HEK293T (cell line): Measurements from ENCODE around the gene SERHL2.

Experiments
- CTCF ChIA-PET: fragments of 350-600 bp; formaldehyde crosslinking; extraction: SDS; loops from one replicate; lab custom pipeline; 2021; ENCODE audit warnings: antibody characterized with exemption, inconsistent platforms; lab: Yijun Ruan, JAX
- POLR2A ChIA-PET: fragments of 350-600 bp; formaldehyde crosslinking; extraction: SDS; loops from one replicate; lab custom pipeline; 2020; ENCODE audit warnings: antibody characterized with exemption, inconsistent platforms; lab: Yijun Ruan, JAX
- DNase-seq: peaks from one replicate; pipeline ENCODE4 v3.0.0; 2012; ENCODE audit warnings: mixed read lengths; ENCODE audit errors: extremely low spot score
- ARNT ChIP-seq: fragments of 450-650 bp; IDR thresholded peaks from 2 replicates; pipeline ENCODE4 v1.6.1; 2017; ENCODE audit warnings: mild to moderate bottlenecking
- BHLHE40 ChIP-seq: fragments of 450-650 bp; IDR thresholded peaks from 2 replicates; pipeline ENCODE4 v1.6.1; 2016; ENCODE audit warnings: mild to moderate bottlenecking, moderate library complexity, borderline replicate concordance
- CTBP1 ChIP-seq: fragments of 450-650 bp; IDR thresholded peaks from 2 replicates; pipeline ENCODE4 v1.6.1; 2016; ENCODE audit warnings: borderline replicate concordance
- ELF4 ChIP-seq: fragments of 450-650 bp; IDR thresholded peaks from 2 replicates; pipeline ENCODE4 v1.6.1; 2017; ENCODE audit warnings: antibody characterized with exemption
- FOXA1 ChIP-seq: fragments of 450-650 bp; IDR thresholded peaks from 2 replicates; pipeline ENCODE4 v1.6.1; 2016; ENCODE audit warnings: mild to moderate bottlenecking
- FOXK2 ChIP-seq: fragments of 450-650 bp; IDR thresholded peaks from 2 replicates; pipeline ENCODE4 v1.6.1; 2016; ENCODE audit warnings: mild to moderate bottlenecking
- FOXM1 ChIP-seq: fragments of 450-650 bp; IDR thresholded peaks from 2 replicates; pipeline ENCODE4 v1.6.1; 2017; ENCODE audit warnings: mild to moderate bottlenecking, borderline replicate concordance
- HDGF ChIP-seq: fragments of 450-650 bp; IDR thresholded peaks from 2 replicates; pipeline ENCODE4 v1.6.1; 2017; ENCODE audit warnings: antibody characterized with exemption, borderline replicate concordance
- L3MBTL2 ChIP-seq: fragments of 450-650 bp; conservative IDR thresholded peaks from 2 replicates; pipeline ENCODE4 v1.6.1; 2016; ENCODE audit warnings: mild to moderate bottlenecking
- LEF1 ChIP-seq: fragments of 450-650 bp; IDR thresholded peaks from 2 replicates; pipeline ENCODE4 v1.6.1; 2017; ENCODE audit warnings: mild to moderate bottlenecking, borderline replicate concordance
- NFRKB ChIP-seq: fragments of 450-650 bp; IDR thresholded peaks from 2 replicates; pipeline ENCODE4 v1.6.1; 2016; ENCODE audit warnings: mild to moderate bottlenecking, moderate library complexity
- PKNOX1 ChIP-seq: fragments of 450-650 bp; IDR thresholded peaks from 2 replicates; pipeline ENCODE4 v1.6.1; 2016
- SP1 ChIP-seq: fragments of 450-650 bp; IDR thresholded peaks from 2 replicates; pipeline ENCODE4 v1.6.1; 2017
- SUZ12 ChIP-seq: fragments of 450-650 bp; IDR thresholded peaks from 2 replicates; pipeline ENCODE4 v1.6.1; 2016; ENCODE audit warnings: mild to moderate bottlenecking
- TARDBP ChIP-seq: fragments of 450-650 bp; IDR thresholded peaks from 2 replicates; pipeline ENCODE4 v1.6.1; 2016
- ZNF384 ChIP-seq: fragments of 450-650 bp; IDR thresholded peaks from 2 replicates; pipeline ENCODE4 v1.6.1; 2016

The SERHL2 gene

GRCh38 chr22:42620084-42620483 is 66.3 kb downstream of the SERHL2 start:
- TF ChIP-seq SUZ12 (no peak), CTBP1 (no peak), PKNOX1 (no peak), FOXA1 (no peak), HDGF (no peak), L3MBTL2 (no peak), ELF4 (no peak), TARDBP (no peak), BHLHE40 (no peak), ARNT (no peak), FOXM1 (no peak), FOXK2 (no peak), LEF1 (no peak), SP1 (no peak), ZNF384 (no peak), NFRKB (no peak)
- CTCF ChIA-PET, result interaction anchor here (1.7 kb wide), 1 partner anchor 248 kb away, joined by 4 read pairs; no protein-coding TSS in a partner anchor
- DNase-seq, result no peak
- POLR2A ChIA-PET, result no interaction called here

- DNase-seq, result peak; percentile 88
- TF ChIP-seq CTBP1, result no peak
- TF ChIP-seq ARNT, result peak; percentile 34; the same call in 1 of the 2 replicates
- ChIA-PET POLR2A (interaction anchor here (0.9 to 1.4 kb wide), 3 partner anchors 10 to 25 kb away, joined by 3 to 5 read pairs (median 4); no protein-coding TSS in a partner anchor), CTCF (interaction anchor here (0.6 to 2.6 kb wide), 15 partner anchors 11 to 1070 kb away, joined by 3 to 13 read pairs (median 4); no protein-coding TSS in a partner anchor)
Measured at GRCh38 chr22:42621505-42622002, 67.8 kb downstream of the SERHL2 start.

- DNase-seq, result no peak
- CTCF ChIA-PET, result interaction anchor here (0.5 to 2.6 kb wide), 9 partner anchors 10 to 198 kb away, joined by 3 to 13 read pairs (median 6); no protein-coding TSS in a partner anchor
- no peak for TF ChIP-seq HDGF
- no peak for TF ChIP-seq FOXM1
- no peak for TF ChIP-seq TARDBP
- TF ChIP-seq LEF1, result no peak
- TF ChIP-seq ARNT, result no peak
- no peak for TF ChIP-seq FOXA1
- TF ChIP-seq CTBP1, result no peak
- TF ChIP-seq SUZ12, result no peak
- TF ChIP-seq NFRKB, result no peak
- TF ChIP-seq BHLHE40, result no peak
- no peak for TF ChIP-seq ELF4
- no peak for TF ChIP-seq ZNF384
- TF ChIP-seq L3MBTL2, result no peak
- TF ChIP-seq SP1, result no peak
- TF ChIP-seq FOXK2, result no peak
- TF ChIP-seq PKNOX1, result no peak
- POLR2A ChIA-PET, result interaction anchor here (1.0 to 6.0 kb wide), 3 partner anchors 7 to 27 kb away, joined by 3 to 23 read pairs (median 4); partner anchors contain the start of genes CYB5R3 and POLDIP3
Measured at GRCh38 chr22:42622061-42622710, 68.4 kb downstream of the SERHL2 start.

- ChIA-PET POLR2A (interaction anchor here (1.0 to 6.0 kb wide), 2 partner anchors 9 to 26 kb away, joined by 3 to 23 read pairs; partner anchors contain the start of genes CYB5R3 and POLDIP3), CTCF (interaction anchor here (0.8 to 2.6 kb wide), 2 partner anchors 26 to 197 kb away, joined by 3 to 13 read pairs; partner anchors contain the start of gene CYB5R3)
- no peak for DNase-seq
- no peak for TF ChIP-seq L3MBTL2
- TF ChIP-seq LEF1, result no peak
- no peak for TF ChIP-seq ZNF384
- no peak for TF ChIP-seq SP1
- no peak for TF ChIP-seq HDGF
- TF ChIP-seq CTBP1, result no peak
- TF ChIP-seq SUZ12, result no peak
- no peak for TF ChIP-seq ELF4
- TF ChIP-seq NFRKB, result no peak
- TF ChIP-seq FOXM1, result no peak
- TF ChIP-seq FOXA1, result no peak
- TF ChIP-seq BHLHE40, result no peak
- no peak for TF ChIP-seq FOXK2
- no peak for TF ChIP-seq ARNT
Measured at GRCh38 chr22:42623301-42623751, 69.6 kb downstream of the SERHL2 start.
